Astrocyte (in vitro differentiated cells and primary cell): ENCODE results near the gene SCGB3A2.
A peak's percentile ranks its signal among the peaks of the same experiment; 100 is the strongest.

ENCODE experiments used
- EZH2 ChIP-seq: IDR thresholded peaks from 2 replicates; pipeline ENCODE4 v1.6.1; 2012; ENCODE audit warnings: mild to moderate bottlenecking, low read length, inconsistent platforms; ENCODE audit not compliant: insufficient read depth
- TF ChIP-seq, protein P1 (sequence below): IDR thresholded peaks from 2 replicates; pipeline ENCODE4 v1.5.1; 2011; ENCODE audit warnings: low read depth, mild to moderate bottlenecking, inconsistent platforms, low read length, moderate library complexity; ENCODE audit not compliant: insufficient read depth

DNA sequence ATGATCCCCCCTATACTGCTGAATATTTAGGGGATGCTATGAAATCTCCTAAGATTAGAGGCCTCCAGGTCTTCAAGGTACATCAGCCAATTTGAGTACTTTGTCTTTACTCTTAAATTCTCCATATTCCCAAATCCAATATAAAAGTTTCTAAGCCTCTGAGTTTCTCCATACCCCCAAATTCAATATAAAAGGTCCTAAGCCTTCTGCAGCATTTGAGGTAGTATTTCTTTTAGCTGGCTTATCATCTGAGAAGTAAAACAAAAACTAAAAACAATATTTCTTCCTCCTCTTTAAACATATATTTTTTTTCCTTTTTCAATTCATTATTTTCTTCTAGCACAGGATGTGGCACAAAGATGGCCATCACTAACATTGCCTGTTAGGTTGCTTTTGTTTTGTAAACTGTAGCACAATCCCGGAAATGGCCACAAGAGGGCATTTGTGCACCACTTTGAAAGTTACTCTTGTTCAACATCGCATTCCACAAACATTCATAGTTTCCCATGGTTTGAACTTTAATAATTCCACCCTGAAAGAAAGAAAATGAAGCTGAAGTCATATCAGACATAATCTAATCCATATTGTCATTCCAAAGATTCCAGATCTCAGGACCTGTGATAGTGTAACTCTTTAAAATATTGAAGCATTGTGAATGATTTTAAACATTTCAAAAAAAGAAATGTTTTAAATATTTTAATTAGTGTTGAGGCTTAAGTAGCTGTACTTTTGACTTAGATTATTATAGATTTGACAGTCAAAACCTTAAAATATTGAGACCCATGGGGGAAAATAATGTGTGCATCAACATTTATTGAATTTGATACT lies 21.0 kb upstream of the SCGB3A2 start:
- TF ChIP-seq, protein P1, sequence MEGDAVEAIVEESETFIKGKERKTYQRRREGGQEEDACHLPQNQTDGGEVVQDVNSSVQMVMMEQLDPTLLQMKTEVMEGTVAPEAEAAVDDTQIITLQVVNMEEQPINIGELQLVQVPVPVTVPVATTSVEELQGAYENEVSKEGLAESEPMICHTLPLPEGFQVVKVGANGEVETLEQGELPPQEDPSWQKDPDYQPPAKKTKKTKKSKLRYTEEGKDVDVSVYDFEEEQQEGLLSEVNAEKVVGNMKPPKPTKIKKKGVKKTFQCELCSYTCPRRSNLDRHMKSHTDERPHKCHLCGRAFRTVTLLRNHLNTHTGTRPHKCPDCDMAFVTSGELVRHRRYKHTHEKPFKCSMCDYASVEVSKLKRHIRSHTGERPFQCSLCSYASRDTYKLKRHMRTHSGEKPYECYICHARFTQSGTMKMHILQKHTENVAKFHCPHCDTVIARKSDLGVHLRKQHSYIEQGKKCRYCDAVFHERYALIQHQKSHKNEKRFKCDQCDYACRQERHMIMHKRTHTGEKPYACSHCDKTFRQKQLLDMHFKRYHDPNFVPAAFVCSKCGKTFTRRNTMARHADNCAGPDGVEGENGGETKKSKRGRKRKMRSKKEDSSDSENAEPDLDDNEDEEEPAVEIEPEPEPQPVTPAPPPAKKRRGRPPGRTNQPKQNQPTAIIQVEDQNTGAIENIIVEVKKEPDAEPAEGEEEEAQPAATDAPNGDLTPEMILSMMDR, result peak; percentile 90
- no peak for TF ChIP-seq EZH2
